ENCODE measurements around the gene PTMA. TPM values are rescaled to one million over a fixed set of nuclear protein-coding genes. Genes with fewer than 3 reads are reported as not detected.

The PTMA gene
- total and polyA plus RNA-seq, 9 of the 15 experiments (the other 6 are each of a cell fraction or from before 2014, with no cell fraction given) = 429 to 2,322 (median 1,578) TPM

- in situ Hi-C loops (cut with MboI) (no loop called here), intact Hi-C loops (cut with micrococcal nuclease) (no loop called here)
- WGBS (ENCODE audit: insufficient coverage, low coverage, missing lambda C conversion rate) = 5% methylated on average over 19 of the region's 32 CpGs
- H3K27me3 ChIP-seq (ENCODE audit: control insufficient read depth in 2 of 2, insufficient read depth in 2 of 2, low read length in 2 of 2) = no peaks in the 10 kb centered on the region
- no peaks in the 10 kb centered on the region for H3K79me2 ChIP-seq (ENCODE audit: control insufficient read depth, insufficient read depth, low read length)
- peak overlapping the region; percentile 81 for H3K4me2 ChIP-seq (ENCODE audit: insufficient read depth, low read length)
- peak overlapping the region; percentile 86 for H2AFZ ChIP-seq (ENCODE audit: low read depth, low read length)
- ChIA-PET POLR2A (interaction anchor here (0.6 to 1.0 kb wide), 5 partner anchors 12 to 77 kb away, joined by 3 to 4 read pairs (median 4); no protein-coding TSS in a partner anchor), CTCF (ENCODE audit: low intra/inter-chr PET ratio) (interaction anchor here (0.6 kb wide), 1 partner anchor 49 kb away, joined by 3 read pairs; no protein-coding TSS in a partner anchor)
- peak; percentile 60 to 82 (median 64) for DNase-seq (ENCODE audit: extremely low read depth in 1 of 4, low spot score in 3 of 4)
- peak overlapping the region; percentile 85 for H3K27ac ChIP-seq (ENCODE audit: extremely low read depth, low read depth, low read length)
- no peaks in the 10 kb centered on the region for H3K9me1 ChIP-seq (ENCODE audit: control insufficient read depth, insufficient read depth, low read length)
- no peaks in the 10 kb centered on the region for H3K36me3 ChIP-seq (ENCODE audit: control insufficient read depth, insufficient read depth, low read length)
- H4K20me1 ChIP-seq (replicated peaks; ENCODE audit: control insufficient read depth, insufficient read depth, low read length) = no peaks in the 10 kb centered on the region
- H3K4me3 ChIP-seq = peak overlapping the region; percentile 38
- H3K9me3 ChIP-seq (replicated peaks; ENCODE audit: control insufficient read depth, insufficient read depth, low read depth, low read length) = no peaks in the 10 kb centered on the region
- peaks cover 19 to 61% of the 10 kb centered on the region in 2 experiments; a peak in 4 of 5 replicates for H3K4me1 ChIP-seq (replicated peaks in 1 of 2; ENCODE audit: control insufficient read depth in 2 of 2, insufficient read depth in 2 of 2, low read length in 2 of 2)
- peak overlapping the region; percentile 79 to 90 for H3K9ac ChIP-seq (ENCODE audit: insufficient read depth in 1 of 2, low read depth in 2 of 2, low read length in 2 of 2)
- BruUV-seq (replicated peaks) = TSS peak; percentile 89
- peak; percentile 52 for FAIRE-seq
- ATAC-seq = peak; percentile 88
- TF ChIP-seq RBFOX2 (IDR thresholded peaks at IDR 0.05; ENCODE audit: low read depth, low read length) (peak; percentile 88), HNRNPH1 (optimal IDR thresholded peaks at IDR 0.05; ENCODE audit: low read depth, low read length) (no peak), PHF20 (IDR thresholded peaks at IDR 0.05; ENCODE audit: partially characterized antibody) (no peak), CTBP1 (IDR thresholded peaks at IDR 0.05; ENCODE audit: borderline replicate concordance) (peak; percentile 64), ZNF121 (CRISPR knock-in tag; conservative IDR thresholded peaks at IDR 0.05) (no peak), PREB (CRISPR knock-in tag; IDR thresholded peaks at IDR 0.05) (no peak), KLF16 (IDR thresholded peaks at IDR 0.05) (peak; percentile 71), ASH1L (IDR thresholded peaks at IDR 0.05; ENCODE audit: borderline replicate concordance, low read depth, partially characterized antibody) (no peak), POLR3A (IDR thresholded peaks at IDR 0.05; ENCODE audit: borderline replicate concordance, extremely low read depth, insufficient read depth, insufficient read length) (no peak), MITF (IDR thresholded peaks at IDR 0.05) (no peak)
- TF ChIP-seq, protein P1, sequence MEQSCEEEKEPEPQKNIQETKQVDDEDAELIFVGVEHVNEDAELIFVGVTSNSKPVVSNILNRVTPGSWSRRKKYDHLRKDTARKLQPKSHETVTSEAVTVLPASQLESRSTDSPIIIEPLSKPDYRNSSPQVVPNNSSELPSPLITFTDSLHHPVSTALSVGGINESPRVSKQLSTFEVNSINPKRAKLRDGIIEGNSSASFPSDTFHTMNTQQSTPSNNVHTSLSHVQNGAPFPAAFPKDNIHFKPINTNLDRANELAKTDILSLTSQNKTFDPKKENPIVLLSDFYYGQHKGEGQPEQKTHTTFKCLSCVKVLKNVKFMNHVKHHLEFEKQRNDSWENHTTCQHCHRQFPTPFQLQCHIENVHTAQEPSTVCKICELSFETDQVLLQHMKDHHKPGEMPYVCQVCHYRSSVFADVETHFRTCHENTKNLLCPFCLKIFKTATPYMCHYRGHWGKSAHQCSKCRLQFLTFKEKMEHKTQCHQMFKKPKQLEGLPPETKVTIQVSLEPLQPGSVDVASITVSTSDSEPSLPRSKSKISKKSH (CRISPR knock-in tag; IDR thresholded peaks at IDR 0.05) = no peak
- TF ChIP-seq, protein P2, sequence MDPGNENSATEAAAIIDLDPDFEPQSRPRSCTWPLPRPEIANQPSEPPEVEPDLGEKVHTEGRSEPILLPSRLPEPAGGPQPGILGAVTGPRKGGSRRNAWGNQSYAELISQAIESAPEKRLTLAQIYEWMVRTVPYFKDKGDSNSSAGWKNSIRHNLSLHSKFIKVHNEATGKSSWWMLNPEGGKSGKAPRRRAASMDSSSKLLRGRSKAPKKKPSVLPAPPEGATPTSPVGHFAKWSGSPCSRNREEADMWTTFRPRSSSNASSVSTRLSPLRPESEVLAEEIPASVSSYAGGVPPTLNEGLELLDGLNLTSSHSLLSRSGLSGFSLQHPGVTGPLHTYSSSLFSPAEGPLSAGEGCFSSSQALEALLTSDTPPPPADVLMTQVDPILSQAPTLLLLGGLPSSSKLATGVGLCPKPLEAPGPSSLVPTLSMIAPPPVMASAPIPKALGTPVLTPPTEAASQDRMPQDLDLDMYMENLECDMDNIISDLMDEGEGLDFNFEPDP (CRISPR knock-in tag; IDR thresholded peaks at IDR 0.05) = no peak
- TF ChIP-seq, protein P3, sequence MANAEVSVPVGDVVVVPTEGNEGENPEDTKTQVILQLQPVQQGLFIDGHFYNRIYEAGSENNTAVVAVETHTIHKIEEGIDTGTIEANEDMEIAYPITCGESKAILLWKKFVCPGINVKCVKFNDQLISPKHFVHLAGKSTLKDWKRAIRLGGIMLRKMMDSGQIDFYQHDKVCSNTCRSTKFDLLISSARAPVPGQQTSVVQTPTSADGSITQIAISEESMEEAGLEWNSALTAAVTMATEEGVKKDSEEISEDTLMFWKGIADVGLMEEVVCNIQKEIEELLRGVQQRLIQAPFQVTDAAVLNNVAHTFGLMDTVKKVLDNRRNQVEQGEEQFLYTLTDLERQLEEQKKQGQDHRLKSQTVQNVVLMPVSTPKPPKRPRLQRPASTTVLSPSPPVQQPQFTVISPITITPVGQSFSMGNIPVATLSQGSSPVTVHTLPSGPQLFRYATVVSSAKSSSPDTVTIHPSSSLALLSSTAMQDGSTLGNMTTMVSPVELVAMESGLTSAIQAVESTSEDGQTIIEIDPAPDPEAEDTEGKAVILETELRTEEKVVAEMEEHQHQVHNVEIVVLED (CRISPR knock-in tag; IDR thresholded peaks at IDR 0.05) = no peak
These were observed 41.9 kb upstream of the PTMA start for GRCh38 chr2:231666171-231667095.

Data from K562 (cell line).